Hair follicular keratinocyte (primary cell): Measurements from ENCODE around the gene TRNT1. TPM values are rescaled to one million over a fixed set of nuclear protein-coding genes. Genes with fewer than 3 reads are reported as not detected.

Experiments
- total RNA-seq: library from RNA; depleted of rRNA; stranded (reverse); fragments of >200 nt; gene quantifications from 2 replicates; pipeline ENCODE4 v1.2.3, GENCODE V29; 2015

Gene TRNT1
- 6.6 and 14.0 TPM in 2 replicates for total RNA-seq

DNA sequence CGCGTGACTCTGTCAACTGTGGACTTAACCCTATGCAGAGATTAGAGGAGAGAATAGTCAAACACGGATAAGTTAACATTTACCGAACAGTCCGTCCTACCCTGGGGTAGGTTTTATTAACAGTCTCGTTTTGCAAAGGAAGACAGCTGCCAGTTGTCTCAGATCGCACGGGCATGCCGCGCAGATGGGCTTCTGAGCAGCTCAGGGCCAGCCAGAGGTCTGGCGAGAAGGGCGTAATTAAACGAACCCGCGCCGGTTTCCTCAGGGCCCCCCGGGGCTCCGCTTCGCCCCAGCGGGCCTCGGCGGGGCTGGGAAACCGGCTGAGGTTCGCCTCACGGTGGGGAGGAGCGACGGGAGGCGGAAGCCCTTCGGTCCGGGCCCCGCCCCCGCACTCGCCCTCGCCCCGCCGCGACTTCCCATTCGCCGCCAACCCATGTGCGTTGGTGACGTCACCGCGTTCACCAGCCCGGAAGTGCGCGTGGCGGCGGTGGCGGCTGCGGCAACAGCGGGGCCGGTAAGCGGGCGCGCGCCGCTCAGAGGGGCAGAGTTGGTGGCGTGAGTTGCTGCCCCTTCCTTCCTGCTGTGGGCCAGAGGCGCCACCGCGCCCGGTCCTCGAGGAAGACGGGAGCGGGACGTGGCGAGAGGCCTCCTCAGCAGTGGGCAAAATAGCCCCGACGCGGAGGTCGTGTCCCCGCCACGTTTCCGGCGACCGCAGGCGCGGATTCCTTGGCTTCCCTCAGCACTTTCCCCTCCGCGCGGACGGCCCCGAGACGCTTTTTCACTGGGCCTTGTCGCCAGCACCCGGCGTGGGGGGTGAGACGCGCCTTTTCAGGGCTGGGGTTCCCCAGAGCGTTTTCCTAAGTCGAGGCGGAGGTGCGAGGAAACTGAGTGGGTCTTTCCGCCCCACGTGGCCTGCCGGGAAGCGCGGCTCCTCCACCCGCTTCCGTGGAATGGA is at the start of gene TRNT1:
Gene TRNT1, plus strand, starts transcription at position 464 of the 955 bp plus-strand sequence. CDS start 2,101 bp downstream, outside the sequence.

DNA sequence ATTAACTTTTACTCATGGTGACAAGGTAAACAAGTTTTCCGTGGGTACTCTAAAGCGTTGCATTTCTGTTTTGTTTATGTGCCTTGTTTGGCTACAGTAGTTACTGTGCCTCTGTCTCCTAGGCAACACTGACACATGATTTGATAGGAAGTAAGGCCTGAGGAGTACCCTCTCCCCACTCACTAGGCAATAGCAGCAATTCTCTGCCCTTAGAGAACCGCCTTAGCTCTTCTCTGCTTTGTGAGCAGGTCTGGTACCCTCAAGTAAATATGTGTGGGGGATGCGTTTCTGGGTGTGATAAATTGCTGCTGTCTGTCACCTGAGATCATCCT is 16.5 kb upstream of the TRNT1 start, which contains the start of gene IL5RA:
Gene IL5RA, minus strand, starts transcription at position 76 of the 332 bp plus-strand sequence. CDS start 5,390 bp downstream, outside the sequence.

DNA sequence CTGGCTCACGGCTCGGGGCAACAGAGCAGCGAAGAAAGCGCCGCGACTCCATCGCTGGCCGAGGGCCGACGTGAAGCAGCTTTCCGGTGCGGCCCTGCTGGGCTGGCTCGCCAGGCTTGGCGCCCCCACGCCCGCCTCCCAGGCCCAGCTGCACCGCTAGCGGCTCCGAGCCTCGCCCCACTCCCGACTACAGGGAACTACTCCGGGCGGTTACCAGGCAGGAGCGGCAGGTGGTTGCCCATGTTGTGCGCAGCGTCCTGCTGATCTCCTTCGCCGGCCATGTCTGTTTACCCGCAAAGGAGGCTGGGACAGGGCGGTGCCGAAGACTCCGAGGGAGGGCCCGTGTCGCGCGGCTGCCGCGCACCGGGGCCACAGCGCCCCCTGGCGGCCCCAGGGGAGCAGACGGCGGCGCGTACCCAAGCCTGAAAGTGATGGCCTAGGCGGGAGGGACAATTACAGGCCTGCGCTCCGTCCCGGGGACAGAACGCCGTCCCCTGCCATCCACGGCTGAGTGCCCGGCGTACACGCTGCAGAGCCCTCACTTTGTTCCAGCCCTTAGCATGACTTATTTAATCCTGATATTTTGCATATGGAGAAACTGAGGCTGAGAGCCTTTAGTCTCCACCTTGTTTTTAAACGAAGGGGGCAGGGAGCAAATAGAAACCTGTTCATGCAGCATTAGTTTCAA is 52.8 kb downstream of the TRNT1 start, which contains the start of gene CRBN:
Gene CRBN, minus strand, starts transcription at position 285 of the 688 bp plus-strand sequence. Its CDS starts 4 bp downstream, at position 281.

Other genes with a start within 250 kb of the TRNT1 start
- not detected in 2 replicates for gene IL5RA, start 16.6 kb upstream of the TRNT1 start, total RNA-seq
- gene CRBN, start 52.8 kb downstream of the TRNT1 start, total RNA-seq = 21.9 and 30.2 TPM in 2 replicates